SK-N-SH (cell line): ENCODE measurements around the gene HAND1.

Source experiments
- FOXM1 ChIP-seq: IDR thresholded peaks from 2 replicates; pipeline ENCODE4 v1.4.0; 2012; ENCODE audit warnings: low read depth, mild to moderate bottlenecking
- GABPA ChIP-seq: IDR thresholded peaks from 2 replicates; pipeline ENCODE4 v1.4.0; 2012; ENCODE audit warnings: low read depth, mild to moderate bottlenecking
- NFIC ChIP-seq: IDR thresholded peaks from 2 replicates; pipeline ENCODE4 v1.4.0; 2012; ENCODE audit warnings: borderline replicate concordance
- POLR2AphosphoS5 ChIP-seq: IDR thresholded peaks from 2 replicates; pipeline ENCODE4 v1.6.1; 2012; ENCODE audit warnings: low read depth, low read length
- SIN3A ChIP-seq: IDR thresholded peaks from 2 replicates; pipeline ENCODE4 v1.6.1; 2012; ENCODE audit warnings: low read depth, mild to moderate bottlenecking, low read length, moderate library complexity, borderline replicate concordance
- SMC3 ChIP-seq: IDR thresholded peaks from 2 replicates; pipeline ENCODE4 v1.6.1; 2012; ENCODE audit warnings: low read depth, low read length, improper control_type of control experiment
- TAF1 ChIP-seq: IDR thresholded peaks from 2 replicates; pipeline ENCODE4 v1.6.1; 2012; ENCODE audit warnings: low read depth, mild to moderate bottlenecking, low read length, moderate library complexity, borderline replicate concordance
- TEAD4 ChIP-seq: IDR thresholded peaks from 2 replicates; pipeline ENCODE4 v1.4.0; 2012; ENCODE audit warnings: mild to moderate bottlenecking, borderline replicate concordance; ENCODE audit not compliant: insufficient read depth
- YY1 ChIP-seq: IDR thresholded peaks from 2 replicates; pipeline ENCODE4 v1.4.0; 2012; ENCODE audit warnings: low read depth, mild to moderate bottlenecking
- TF ChIP-seq, protein P1 (sequence below): fragments of 200-600 bp; sonication (generic); IDR thresholded peaks from 2 replicates; pipeline ENCODE4 v1.6.1; 2017; ENCODE audit warnings: antibody characterized with exemption, mild to moderate bottlenecking, moderate library complexity
- TF ChIP-seq, protein P2 (sequence below): IDR thresholded peaks from 2 replicates; pipeline ENCODE4 v1.6.1; 2012; ENCODE audit warnings: mild to moderate bottlenecking, low read depth, low read length, moderate library complexity
- TF ChIP-seq, protein P3 (sequence below): fragments of 150-350 bp; IDR thresholded peaks from 2 replicates; pipeline ENCODE4 v1.6.1; 2017; ENCODE audit warnings: antibody characterized with exemption, low read length, low read depth, borderline replicate concordance
- TF ChIP-seq, protein P4 (sequence below): IDR thresholded peaks from 2 replicates; pipeline ENCODE4 v1.4.0; 2012; ENCODE audit warnings: low read depth

DNA sequence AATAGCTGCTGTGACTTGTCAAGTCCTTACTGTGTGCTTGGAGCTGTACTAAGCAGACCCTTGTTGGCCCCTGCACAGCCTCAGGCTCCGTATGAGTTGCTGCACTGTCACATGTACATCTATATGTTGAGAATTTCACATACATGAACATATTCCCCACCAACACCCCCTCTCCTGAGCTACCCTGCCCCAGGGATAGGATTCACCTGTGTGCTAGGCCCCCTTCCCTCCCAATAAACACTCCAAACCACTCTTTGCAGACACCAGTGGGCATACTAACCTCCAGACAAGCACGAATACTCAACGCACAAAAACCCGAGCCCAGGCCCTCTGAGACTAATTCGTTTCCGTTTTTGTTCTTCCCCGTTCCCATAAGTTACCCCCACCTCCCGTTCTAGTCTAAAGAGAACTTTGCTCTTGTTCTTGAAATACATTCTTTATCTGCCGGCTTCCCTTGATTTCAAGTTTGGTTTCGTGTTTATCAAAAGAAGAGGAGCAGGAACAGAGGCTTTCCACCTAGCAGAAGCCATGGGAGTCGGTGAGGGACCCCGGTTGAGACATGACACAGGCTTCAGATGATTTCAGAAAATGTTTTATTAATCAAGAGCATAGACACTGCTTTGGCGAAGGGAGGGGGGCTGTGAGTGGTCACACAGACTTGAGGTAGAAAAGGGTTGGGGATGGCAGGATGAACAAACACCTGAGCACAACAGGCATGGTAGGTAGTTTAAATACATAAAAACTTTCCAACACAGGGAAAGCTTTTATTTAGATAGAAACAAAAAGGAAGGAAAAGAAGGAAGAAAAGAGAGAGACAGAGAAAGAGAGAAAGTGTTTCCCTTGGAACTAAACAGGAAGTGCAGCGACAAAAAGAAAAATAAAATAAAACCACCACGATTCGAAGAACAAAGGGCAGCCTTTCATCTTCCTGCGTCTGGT is 3.4 kb downstream of the HAND1 start:
- no peak for TF ChIP-seq SIN3A
- TF ChIP-seq, protein P1, sequence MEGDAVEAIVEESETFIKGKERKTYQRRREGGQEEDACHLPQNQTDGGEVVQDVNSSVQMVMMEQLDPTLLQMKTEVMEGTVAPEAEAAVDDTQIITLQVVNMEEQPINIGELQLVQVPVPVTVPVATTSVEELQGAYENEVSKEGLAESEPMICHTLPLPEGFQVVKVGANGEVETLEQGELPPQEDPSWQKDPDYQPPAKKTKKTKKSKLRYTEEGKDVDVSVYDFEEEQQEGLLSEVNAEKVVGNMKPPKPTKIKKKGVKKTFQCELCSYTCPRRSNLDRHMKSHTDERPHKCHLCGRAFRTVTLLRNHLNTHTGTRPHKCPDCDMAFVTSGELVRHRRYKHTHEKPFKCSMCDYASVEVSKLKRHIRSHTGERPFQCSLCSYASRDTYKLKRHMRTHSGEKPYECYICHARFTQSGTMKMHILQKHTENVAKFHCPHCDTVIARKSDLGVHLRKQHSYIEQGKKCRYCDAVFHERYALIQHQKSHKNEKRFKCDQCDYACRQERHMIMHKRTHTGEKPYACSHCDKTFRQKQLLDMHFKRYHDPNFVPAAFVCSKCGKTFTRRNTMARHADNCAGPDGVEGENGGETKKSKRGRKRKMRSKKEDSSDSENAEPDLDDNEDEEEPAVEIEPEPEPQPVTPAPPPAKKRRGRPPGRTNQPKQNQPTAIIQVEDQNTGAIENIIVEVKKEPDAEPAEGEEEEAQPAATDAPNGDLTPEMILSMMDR = no peak
- TF ChIP-seq, protein P2, sequence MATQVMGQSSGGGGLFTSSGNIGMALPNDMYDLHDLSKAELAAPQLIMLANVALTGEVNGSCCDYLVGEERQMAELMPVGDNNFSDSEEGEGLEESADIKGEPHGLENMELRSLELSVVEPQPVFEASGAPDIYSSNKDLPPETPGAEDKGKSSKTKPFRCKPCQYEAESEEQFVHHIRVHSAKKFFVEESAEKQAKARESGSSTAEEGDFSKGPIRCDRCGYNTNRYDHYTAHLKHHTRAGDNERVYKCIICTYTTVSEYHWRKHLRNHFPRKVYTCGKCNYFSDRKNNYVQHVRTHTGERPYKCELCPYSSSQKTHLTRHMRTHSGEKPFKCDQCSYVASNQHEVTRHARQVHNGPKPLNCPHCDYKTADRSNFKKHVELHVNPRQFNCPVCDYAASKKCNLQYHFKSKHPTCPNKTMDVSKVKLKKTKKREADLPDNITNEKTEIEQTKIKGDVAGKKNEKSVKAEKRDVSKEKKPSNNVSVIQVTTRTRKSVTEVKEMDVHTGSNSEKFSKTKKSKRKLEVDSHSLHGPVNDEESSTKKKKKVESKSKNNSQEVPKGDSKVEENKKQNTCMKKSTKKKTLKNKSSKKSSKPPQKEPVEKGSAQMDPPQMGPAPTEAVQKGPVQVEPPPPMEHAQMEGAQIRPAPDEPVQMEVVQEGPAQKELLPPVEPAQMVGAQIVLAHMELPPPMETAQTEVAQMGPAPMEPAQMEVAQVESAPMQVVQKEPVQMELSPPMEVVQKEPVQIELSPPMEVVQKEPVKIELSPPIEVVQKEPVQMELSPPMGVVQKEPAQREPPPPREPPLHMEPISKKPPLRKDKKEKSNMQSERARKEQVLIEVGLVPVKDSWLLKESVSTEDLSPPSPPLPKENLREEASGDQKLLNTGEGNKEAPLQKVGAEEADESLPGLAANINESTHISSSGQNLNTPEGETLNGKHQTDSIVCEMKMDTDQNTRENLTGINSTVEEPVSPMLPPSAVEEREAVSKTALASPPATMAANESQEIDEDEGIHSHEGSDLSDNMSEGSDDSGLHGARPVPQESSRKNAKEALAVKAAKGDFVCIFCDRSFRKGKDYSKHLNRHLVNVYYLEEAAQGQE = no peak
- TF ChIP-seq NFIC = no peak
- TF ChIP-seq FOXM1 = no peak
- no peak for TF ChIP-seq TAF1
- no peak for TF ChIP-seq GABPA
- TF ChIP-seq POLR2AphosphoS5 = no peak
- TF ChIP-seq, protein P3, sequence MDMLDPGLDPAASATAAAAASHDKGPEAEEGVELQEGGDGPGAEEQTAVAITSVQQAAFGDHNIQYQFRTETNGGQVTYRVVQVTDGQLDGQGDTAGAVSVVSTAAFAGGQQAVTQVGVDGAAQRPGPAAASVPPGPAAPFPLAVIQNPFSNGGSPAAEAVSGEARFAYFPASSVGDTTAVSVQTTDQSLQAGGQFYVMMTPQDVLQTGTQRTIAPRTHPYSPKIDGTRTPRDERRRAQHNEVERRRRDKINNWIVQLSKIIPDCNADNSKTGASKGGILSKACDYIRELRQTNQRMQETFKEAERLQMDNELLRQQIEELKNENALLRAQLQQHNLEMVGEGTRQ = no peak
- no peak for TF ChIP-seq YY1
- TF ChIP-seq SMC3 = no peak
- no peak for TF ChIP-seq TEAD4
- TF ChIP-seq, protein P4, sequence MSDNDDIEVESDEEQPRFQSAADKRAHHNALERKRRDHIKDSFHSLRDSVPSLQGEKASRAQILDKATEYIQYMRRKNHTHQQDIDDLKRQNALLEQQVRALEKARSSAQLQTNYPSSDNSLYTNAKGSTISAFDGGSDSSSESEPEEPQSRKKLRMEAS = no peak
